GM12878 (cell line): Measurements from ENCODE around the gene SLC25A11. TPM values are rescaled to one million over a fixed set of nuclear protein-coding genes. Genes with fewer than 3 reads are reported as not detected.

Experiments
- BCLAF1 ChIP-seq: fragments of 450-650 bp; IDR thresholded peaks from 2 replicates; pipeline ENCODE4 v1.6.1; 2017; ENCODE audit warnings: antibody characterized with exemption, mild to moderate bottlenecking, moderate library complexity
- CBX5 ChIP-seq: sonication (generic); IDR thresholded peaks from 2 replicates; pipeline ENCODE4 v1.6.1; 2016; ENCODE audit warnings: low read depth, moderate library complexity, mild to moderate bottlenecking, inconsistent platforms
- DPF2 ChIP-seq: fragments of 450-650 bp; IDR thresholded peaks from 2 replicates; pipeline ENCODE4 v1.6.1; 2017; ENCODE audit warnings: mild to moderate bottlenecking
- ETV6 ChIP-seq, 2 experiments: fragments of 450-650 bp in 1 of 2; IDR thresholded peaks in 1 of 2; conservative IDR thresholded peaks in 1 of 2; 2 replicates each; pipeline ENCODE4 v1.6.1; 2014; ENCODE audit warnings: antibody characterized with exemption in 1 of 2, borderline replicate concordance in 1 of 2, low read depth in 1 of 2, mild to moderate bottlenecking in 1 of 2, moderate library complexity in 1 of 2
- EZH2 ChIP-seq: IDR thresholded peaks from 2 replicates; pipeline ENCODE4 v1.6.1; 2012; ENCODE audit warnings: low read depth, mild to moderate bottlenecking, control low read depth, inconsistent platforms, low read length, borderline replicate concordance; ENCODE audit not compliant: control insufficient read depth
- HCFC1 ChIP-seq: fragments of 150-350 bp; IDR thresholded peaks from 2 replicates; pipeline ENCODE4 v1.6.1; 2014; ENCODE audit warnings: low read length
- JUNB ChIP-seq: IDR thresholded peaks from 2 replicates; pipeline ENCODE4 v1.6.1; 2016; ENCODE audit warnings: antibody characterized with exemption, mild to moderate bottlenecking
- MLLT1 ChIP-seq: fragments of 450-650 bp; IDR thresholded peaks from 2 replicates; pipeline ENCODE4 v1.6.1; 2016; ENCODE audit warnings: mild to moderate bottlenecking
- REST ChIP-seq: IDR thresholded peaks from 2 replicates; pipeline ENCODE4 v1.6.1; 2012; ENCODE audit warnings: mild to moderate bottlenecking, low read depth, low read length
- SMARCA5 ChIP-seq: fragments of 450-650 bp; IDR thresholded peaks from 2 replicates; pipeline ENCODE4 v1.6.1; 2017; ENCODE audit warnings: mild to moderate bottlenecking
- SPI1 ChIP-seq: IDR thresholded peaks from 2 replicates; pipeline ENCODE4 v1.6.1; 2011; ENCODE audit warnings: low read depth, mild to moderate bottlenecking, low read length, moderate library complexity, borderline replicate concordance; ENCODE audit not compliant: insufficient read depth
- TBL1XR1 ChIP-seq: IDR thresholded peaks from 2 replicates; pipeline ENCODE4 v1.6.1; 2012; ENCODE audit warnings: low read depth, low read length, improper control_type of control experiment
- ZBTB40 ChIP-seq: fragments of 450-650 bp; IDR thresholded peaks from 2 replicates; pipeline ENCODE4 v1.6.1; 2016; ENCODE audit warnings: mild to moderate bottlenecking, moderate library complexity, borderline replicate concordance
- polyA plus RNA-seq, 11 experiments: library from polyadenylated mRNA; depleted of rRNA in 4 of 11; unstranded in 6 of 11; stranded (reverse) in 5 of 11; fragments of >200 nt; fragmentation: Nextera tagmentation in 4 of 11; fragmentation: Illumina TruSeq in 1 of 11; extraction: Ambion mirVana in 4 of 11; extraction: Trizol in 1 of 11; gene quantifications; 1 replicate in 1 of 11; 2 replicates in 10 of 11; pipeline versions ENCODE4 v1.2.1 to v1.2.3, GENCODE V29; 2011 to 2016; ENCODE audit warnings: inconsistent platforms in 2 of 11, missing spikeins in 2 of 11, low read depth in 1 of 11
- total RNA-seq, 4 experiments: library from RNA; depleted of rRNA in 3 of 4; stranded (reverse); fragments of >200 nt in 3 of 4; fragmentation: Illumina TruSeq in 1 of 4; extraction: Trizol in 1 of 4; gene quantifications; 2 replicates each; pipeline versions ENCODE4 v1.2.1 to v1.2.3, GENCODE V29; 2013 to 2021

The SLC25A11 gene
- total and polyA plus RNA-seq, 10 of the 15 experiments (the other 5 are each of a cell fraction or from before 2014, with no cell fraction given), result 5.8 to 142 (median 65.0) TPM

DNA sequence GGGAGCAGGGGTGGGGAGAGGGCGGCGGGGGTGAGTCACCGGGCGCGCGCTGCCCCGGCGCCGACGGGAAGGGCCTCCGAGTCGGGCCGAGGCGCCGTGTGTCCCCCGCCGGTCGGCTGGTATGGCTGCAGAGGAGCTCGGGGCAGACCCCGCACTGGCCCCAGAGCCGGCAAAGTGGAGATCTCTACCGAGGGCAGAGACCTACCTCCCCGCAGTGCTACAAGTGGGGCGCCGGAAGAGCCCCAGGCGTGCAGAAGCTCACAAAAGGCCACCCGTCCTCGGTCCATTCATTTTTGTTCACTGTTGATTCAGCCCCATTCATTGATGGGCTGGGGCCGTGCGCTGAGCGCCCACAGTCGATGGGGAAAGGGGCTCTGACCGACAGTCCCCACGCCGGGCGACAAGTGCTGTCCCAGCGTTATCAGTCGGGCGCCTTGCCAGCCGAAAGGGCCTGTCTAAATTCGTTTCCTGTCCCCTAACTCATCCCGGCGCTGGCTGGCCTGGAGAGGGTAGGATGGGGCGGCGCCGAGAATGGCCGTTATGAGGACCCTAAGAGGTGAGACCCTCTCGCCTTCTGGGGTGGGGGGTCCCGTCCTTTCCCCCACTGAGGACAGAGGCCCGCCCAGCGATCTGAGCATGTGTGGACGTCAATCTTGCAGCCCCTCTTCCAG lies 10.4 kb upstream of the SLC25A11 start (continued):
- TF ChIP-seq BCLAF1 (no peak), SMARCA5 (no peak), CBX5 (no peak), REST (no peak), TBL1XR1 (no peak), ETV6 (conservative IDR thresholded peaks at IDR 0.05 in 1 of 2, IDR thresholded peaks at IDR 0.05 in 1 of 2; ENCODE audit: borderline replicate concordance in 1 of 2, low read depth in 1 of 2) (no peak), DPF2 (0 out of 2 replicates have a peak, but pooled peaks have one; percentile 19), MLLT1 (0 out of 2 replicates have a peak, but pooled peaks have one; percentile 22), EZH2 (no peak), ZBTB40 (no peak), JUNB (no peak), SPI1 (no peak), HCFC1 (no peak)
